ENCODE data around the gene MAP3K13.

MAP3K13 gene, protein sequence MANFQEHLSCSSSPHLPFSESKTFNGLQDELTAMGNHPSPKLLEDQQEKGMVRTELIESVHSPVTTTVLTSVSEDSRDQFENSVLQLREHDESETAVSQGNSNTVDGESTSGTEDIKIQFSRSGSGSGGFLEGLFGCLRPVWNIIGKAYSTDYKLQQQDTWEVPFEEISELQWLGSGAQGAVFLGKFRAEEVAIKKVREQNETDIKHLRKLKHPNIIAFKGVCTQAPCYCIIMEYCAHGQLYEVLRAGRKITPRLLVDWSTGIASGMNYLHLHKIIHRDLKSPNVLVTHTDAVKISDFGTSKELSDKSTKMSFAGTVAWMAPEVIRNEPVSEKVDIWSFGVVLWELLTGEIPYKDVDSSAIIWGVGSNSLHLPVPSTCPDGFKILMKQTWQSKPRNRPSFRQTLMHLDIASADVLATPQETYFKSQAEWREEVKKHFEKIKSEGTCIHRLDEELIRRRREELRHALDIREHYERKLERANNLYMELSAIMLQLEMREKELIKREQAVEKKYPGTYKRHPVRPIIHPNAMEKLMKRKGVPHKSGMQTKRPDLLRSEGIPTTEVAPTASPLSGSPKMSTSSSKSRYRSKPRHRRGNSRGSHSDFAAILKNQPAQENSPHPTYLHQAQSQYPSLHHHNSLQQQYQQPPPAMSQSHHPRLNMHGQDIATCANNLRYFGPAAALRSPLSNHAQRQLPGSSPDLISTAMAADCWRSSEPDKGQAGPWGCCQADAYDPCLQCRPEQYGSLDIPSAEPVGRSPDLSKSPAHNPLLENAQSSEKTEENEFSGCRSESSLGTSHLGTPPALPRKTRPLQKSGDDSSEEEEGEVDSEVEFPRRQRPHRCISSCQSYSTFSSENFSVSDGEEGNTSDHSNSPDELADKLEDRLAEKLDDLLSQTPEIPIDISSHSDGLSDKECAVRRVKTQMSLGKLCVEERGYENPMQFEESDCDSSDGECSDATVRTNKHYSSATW

DNA sequence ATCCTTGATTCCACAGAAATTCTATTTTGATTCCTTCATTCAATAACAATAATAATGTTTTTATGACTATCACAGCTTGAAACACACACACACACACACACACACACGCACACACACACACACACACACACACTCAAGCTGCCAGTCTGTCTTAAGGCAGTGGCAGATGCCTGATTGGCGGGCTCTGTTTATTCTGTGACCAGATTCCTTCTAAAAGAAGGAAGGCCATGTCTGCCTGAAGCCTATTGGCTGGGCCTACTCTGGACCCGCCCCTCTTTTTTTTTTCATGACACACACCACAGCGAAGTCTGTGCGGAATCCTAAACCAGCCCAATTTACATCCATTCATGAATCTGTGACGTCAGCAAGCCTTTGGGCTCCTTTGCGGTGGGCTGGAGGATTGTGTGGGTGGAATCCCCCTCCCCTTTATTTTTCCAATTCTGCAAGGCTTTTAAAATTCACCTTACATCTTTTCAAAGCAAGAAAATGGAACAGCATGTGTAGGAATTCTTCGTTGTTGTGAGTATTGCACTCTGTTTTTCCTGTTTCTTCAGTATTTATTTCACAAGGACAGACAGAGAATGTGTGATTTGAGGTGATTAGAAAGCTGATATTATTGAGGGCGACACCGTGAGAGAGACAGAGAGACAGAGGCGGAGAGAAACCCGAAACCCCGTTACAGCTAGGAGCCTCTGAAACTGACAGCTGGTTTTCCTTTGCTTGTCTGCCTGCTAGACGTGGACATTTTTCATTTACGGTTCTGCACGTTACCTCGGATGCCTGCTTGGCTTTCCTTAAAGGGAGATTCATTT lies at the start of gene MAP3K13:
TSS of gene MAP3K13 (plus strand) at position 287 of the 812 bp plus-strand sequence. CDS start 65,446 bp downstream, outside the sequence.
- peak; percentile 90 for DNase-seq (ENCODE audit: low spot score)

GRCh38 chr3:185313693-185314246 lies 49.2 kb upstream of the MAP3K13 start:
- no peak for DNase-seq (ENCODE audit: low spot score)

DNA sequence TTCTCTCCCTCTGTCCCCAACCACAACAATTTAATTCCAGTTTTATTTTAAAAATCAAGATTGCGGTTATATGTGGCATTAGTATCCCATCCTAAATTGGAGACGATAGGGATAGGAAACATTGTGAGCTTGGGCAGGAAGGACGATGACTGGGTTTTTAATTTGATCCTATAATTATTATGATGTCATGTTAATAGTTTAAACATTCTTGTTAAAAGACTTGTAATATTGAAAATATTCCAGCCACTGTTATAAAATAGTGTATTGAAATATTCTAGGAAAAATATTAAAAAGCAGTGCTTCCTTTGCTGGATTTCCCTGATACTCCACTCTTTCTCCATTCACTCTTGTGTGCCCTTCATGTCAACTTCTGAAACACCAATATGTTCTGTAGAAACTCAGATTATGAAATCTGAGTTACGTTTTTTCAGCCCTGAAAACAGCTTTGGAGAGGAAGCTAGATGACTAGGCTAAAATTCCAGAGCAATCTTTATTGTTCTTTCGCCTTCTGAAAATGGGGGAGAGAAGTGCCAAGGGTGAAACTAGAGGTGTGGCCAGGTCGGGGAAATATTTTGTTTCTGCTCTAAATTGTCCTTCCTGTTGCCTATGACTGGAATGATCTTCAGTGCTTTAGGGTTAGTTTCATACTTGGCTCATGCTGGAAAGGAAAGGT lies 46.1 kb upstream of the MAP3K13 start:
- DNase-seq (ENCODE audit: low spot score): no peak

GRCh38 chr3:185317674-185318073 lies 45.3 kb upstream of the MAP3K13 start:
- DNase-seq (ENCODE audit: low spot score): no peak

DNA sequence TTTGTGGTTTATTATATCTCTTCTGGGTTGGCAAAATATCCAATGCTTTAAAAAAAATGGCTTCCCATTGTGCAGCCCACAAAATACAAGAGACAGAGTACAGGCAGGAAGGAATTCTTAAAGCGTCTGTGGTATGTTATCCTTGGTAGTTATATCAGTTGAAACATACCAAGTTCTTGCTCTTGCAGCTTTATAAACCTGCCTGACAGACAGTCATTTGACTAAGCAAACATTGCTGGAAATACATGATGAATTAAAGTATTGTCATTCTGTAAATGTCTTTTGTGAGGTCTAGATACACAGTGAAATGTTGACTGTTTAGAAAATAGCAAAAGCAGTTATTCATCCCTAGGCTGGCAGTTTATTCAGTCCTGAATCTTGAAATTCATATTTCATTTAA lies 44.8 kb upstream of the MAP3K13 start:
- DNase-seq (ENCODE audit: low spot score): no peak

DNA sequence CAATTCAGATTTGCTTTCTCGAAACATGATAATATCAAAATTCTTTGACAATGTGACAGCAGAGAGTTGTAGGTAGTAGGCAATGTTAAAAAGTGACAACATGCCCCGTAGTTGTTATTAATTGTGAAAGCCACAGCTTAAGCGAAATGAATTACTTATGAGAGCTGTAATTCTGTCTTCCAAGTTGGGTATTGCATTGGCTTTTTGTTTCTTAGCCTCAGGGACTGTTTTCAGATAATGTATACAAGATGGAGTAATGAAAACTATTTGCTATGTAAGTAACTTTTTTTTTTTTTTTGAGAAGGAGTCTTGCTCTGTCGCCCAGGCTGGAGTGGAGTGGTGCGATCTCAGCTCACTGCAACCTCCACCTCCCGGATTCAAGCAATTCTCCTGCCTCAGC lies 43.1 kb upstream of the MAP3K13 start:
- no peak for DNase-seq (ENCODE audit: low spot score)

- DNase-seq (ENCODE audit: low spot score): no peak
Measured at GRCh38 chr3:185320949-185321348, 42.0 kb upstream of the MAP3K13 start.

DNA sequence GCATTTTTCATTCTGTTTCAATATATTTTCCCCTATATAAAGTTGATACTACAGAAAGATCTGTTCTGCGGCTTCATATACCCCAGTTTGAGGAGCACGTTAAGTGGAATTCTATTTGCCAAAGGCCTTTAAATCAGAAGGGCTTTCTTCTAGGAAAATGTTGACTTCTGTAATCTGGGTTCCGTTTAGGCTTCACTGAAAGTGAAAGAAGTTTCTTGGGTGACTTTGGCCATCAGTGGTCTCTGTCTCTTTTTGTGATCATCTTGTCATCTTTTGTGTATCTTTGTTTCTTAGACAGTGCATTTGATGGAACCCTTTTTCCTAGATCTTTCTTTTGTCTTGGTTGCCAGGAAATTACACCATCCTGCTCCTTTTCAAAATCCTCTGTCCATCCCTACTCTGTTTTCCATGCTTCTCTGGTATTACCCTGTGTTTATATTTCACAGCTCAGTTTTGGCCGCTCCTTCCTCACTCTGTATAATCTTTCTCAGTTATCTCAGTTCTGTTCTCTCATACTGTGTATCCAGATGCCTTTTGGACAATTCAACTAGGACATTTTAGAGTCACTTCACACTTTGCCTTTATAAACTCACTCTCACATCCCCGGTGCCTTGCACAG lies 40.7 kb upstream of the MAP3K13 start:
- no peak for DNase-seq (ENCODE audit: low spot score)

DNA sequence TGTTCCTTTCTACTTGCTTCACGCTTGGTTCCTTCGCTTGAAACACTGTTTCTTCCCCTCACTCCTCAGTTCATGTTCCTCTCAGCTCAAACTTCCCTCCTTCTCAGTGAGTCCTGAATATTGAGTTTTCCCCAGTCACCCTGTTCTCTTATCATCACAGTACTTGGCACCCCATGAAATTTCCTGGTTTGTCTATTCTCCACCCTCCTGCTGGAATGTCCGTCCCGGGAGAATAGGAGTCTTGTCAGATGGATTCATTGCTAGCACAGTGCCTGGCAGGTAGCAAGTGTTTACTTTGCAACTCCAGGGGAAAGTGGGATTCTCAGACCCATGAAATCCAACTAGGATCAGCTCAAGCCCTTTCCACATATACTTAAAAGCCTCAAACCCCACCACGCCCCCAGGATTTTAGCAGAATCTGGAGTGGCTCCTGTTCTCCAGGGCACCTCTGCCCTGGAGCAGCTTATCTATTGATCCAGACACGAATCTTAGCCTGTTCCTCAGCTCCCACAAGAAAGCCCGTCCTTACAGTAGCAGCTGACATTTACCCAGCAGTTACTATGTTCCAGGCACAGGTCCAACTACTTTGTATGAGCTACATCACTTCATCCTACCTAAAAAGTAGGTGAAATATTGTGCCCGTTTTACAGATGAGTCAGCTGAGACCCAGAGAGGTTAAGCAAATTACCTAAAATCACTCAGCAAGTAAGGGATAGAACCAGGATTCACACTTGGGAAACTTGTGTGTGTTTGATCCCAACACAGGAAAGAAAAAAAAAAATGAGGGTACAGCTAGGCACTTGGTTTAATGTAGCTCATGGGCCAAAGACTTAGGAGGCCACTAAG lies 36.8 kb upstream of the MAP3K13 start:
- DNase-seq (ENCODE audit: low spot score): no peak

- DNase-seq (ENCODE audit: low spot score): no peak
Measured at GRCh38 chr3:185327062-185327461, 35.9 kb upstream of the MAP3K13 start.

DNA sequence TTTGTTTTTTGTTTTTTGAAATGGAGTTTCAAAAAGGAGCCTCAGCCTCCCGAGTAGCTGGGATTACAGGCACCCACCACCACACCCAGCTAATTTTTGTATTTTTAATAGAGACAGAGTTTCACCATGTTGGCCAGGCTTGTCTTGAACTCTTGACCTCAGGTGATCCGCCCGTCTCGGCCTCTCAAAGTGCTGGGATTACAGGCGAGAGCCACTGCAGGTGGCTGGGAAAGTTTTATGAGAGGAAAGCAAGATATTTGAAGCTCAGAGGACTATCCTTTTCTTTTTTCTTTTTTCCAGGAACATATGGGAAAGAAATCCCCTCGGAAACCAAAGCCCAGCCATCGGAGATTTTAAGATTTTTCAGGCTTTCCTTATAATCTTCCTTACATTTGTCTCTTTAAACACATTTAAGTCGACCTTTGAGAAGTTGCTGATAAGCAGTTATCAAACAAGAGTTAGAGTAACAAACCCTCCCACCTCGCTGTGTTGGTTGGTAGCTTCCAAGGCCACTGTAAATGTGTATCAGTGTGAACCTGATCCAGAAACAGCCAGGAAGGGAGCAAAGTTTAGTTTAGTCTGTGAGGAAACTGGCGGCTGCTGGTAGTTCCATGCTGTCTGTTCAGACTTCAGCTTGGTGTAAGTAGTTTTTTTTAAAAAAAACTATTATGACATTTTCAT lies 34.5 kb upstream of the MAP3K13 start:
- no peak for DNase-seq (ENCODE audit: low spot score)

GRCh38 chr3:185330238-185330637 lies 32.7 kb upstream of the MAP3K13 start:
- no peak for DNase-seq (ENCODE audit: low spot score)

- DNase-seq (ENCODE audit: low spot score): peak; percentile 21
Measured at GRCh38 chr3:185330644-185331043, 32.3 kb upstream of the MAP3K13 start.

DNA sequence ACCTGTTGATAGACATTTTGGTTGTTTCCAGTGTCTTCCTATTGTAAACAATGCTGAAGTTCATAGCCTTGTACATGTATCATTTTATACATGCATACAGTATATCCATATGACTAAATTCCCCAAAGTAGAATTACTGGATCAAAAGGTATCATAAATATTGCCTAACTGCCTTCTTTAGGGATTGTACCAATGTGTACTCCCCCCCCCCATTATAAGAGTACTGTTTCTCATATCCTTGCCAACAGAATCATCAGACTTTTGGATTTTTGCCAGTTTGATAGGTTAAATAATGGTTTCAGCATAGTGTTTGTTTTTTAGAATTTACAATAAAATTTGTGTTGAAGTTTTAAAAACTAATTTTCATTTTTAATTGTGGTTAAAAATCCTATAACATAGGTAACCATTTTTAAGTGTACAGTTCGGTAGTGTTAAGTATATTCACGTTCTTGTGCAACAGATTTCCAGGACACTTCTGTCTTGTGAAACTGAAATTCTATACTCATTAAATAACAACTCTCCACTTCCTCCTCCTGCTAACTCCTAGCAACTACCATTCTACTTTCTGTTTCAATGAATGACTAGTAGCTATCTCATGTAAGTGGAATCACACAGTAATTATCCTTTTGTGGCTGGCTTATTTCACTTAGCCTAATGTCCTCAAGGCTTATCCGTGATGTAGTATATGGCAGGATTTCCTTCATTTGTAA lies 30.8 kb upstream of the MAP3K13 start:
- DNase-seq (ENCODE audit: low spot score): no peak

DNA sequence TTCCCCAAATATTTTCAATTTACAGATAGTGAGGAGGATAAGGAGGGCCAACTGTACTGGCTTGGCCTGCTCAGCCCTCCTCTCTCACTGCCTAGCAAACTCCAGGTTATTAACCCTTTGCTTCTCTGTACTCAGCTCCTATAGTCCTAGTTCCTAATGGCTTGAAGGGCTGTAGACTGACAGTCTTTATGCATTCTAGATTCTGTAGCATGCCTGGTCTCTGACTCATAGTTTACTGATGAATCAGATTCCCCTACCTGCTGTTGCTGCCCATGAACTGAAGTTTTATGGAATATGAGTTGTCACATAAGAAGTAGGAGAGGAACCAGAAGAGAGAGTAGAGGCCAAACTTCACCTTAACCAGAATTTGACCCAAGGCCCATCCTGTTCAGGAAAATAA lies 27.1 kb upstream of the MAP3K13 start:
- no peak for DNase-seq (ENCODE audit: low spot score)

DNA sequence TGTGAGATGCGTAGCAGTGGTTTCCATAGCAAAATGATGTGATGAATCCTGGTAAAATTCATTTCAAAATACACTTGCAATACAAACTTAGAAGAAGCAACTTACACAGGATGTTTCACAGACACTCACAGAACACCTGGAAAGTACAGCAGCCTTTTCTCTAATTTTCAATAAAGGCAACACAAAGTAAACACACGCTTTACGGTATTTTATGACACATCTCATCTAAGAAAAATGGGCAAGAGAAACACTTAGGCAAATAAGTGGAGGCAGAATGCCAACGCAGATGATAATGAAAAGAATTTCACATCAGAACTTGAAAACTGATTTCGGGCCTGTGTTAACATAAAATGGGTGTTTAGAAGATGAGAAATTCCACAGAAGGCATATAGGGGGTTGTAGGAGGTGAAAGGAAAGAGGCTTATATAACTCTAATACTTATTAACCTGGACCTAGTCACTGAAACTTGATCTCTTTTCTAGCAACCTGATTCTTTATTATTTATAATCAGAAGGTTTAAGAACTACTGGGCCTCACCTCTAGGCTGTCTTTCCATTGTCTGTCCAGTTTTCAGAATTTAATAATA lies 25.6 kb upstream of the MAP3K13 start:
- DNase-seq (ENCODE audit: low spot score): no peak

DNA sequence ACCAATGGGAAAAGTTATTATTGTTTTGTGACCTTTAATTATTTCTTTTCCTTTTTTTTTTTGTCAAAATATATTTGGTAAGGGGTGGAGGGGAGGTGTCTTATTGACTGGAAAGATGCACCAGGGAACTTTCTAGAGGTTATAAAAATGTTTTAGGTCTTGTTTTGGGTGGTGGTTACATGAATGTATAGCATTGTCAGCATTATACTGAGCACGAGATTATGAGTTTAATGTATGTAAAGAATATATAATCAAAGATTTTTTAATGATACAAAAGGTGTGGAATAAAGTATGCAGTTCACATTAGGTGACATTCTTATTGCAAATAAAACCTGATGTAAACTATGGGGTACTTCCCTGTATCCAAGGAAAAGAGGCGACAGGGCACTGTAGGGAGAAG lies 23.0 kb upstream of the MAP3K13 start:
- DNase-seq (ENCODE audit: low spot score): no peak

- DNase-seq (ENCODE audit: low spot score): no peak
Measured at GRCh38 chr3:185340751-185341150, 22.2 kb upstream of the MAP3K13 start.
